Progenitor cell of endocrine pancreas (in vitro differentiated cells): ENCODE data around the gene SUFU. TPM values are rescaled to one million over a fixed set of nuclear protein-coding genes. Genes with fewer than 3 reads are reported as not detected.
A peak's percentile ranks its signal among the peaks of the same experiment; 100 is the strongest.

ENCODE experiments used
- DNase-seq: peaks from one replicate; pipeline ENCODE4 v3.0.0; 2021; ENCODE audit warnings: low spot score; ENCODE audit not compliant: unreplicated experiment
- H3K27ac Mint-ChIP-seq: 2 replicates; pipeline ENCODE4 v1.8.0; 2021; ENCODE audit warnings: mild to moderate bottlenecking, moderate library complexity, mixed read lengths
- H3K27me3 Mint-ChIP-seq: 2 replicates; pipeline ENCODE4 v1.8.0; 2021; ENCODE audit warnings: mixed read lengths
- H3K36me3 Mint-ChIP-seq: 2 replicates; pipeline ENCODE4 v1.8.0; 2022; ENCODE audit warnings: mixed read lengths; ENCODE audit not compliant: insufficient read depth
- H3K4me1 Mint-ChIP-seq: 2 replicates; pipeline ENCODE4 v1.8.0; 2021; ENCODE audit warnings: low read depth, mixed read lengths
- H3K4me3 Mint-ChIP-seq: 2 replicates; pipeline ENCODE4 v1.8.0; 2021; ENCODE audit warnings: low read depth, mild to moderate bottlenecking, moderate library complexity, mixed read lengths
- H3K9me3 Mint-ChIP-seq: 2 replicates; pipeline ENCODE4 v1.8.0; 2021; ENCODE audit warnings: low read depth, mixed read lengths
- total RNA-seq: library from RNA; stranded (reverse); gene quantifications from 2 replicates; pipeline ENCODE4 v1.2.1, GENCODE V29; 2021
- TF ChIP-seq, protein P1 (sequence below): fragments of 200-600 bp; sonication (generic); IDR thresholded peaks from one replicate; pipeline ENCODE4 v1.5.0; 2021; ENCODE audit warnings: antibody characterized with exemption, mild to moderate bottlenecking; ENCODE audit not compliant: unreplicated experiment

The SUFU gene
- total RNA-seq, 1 donor from 2014 or later: 25.8 TPM

DNA sequence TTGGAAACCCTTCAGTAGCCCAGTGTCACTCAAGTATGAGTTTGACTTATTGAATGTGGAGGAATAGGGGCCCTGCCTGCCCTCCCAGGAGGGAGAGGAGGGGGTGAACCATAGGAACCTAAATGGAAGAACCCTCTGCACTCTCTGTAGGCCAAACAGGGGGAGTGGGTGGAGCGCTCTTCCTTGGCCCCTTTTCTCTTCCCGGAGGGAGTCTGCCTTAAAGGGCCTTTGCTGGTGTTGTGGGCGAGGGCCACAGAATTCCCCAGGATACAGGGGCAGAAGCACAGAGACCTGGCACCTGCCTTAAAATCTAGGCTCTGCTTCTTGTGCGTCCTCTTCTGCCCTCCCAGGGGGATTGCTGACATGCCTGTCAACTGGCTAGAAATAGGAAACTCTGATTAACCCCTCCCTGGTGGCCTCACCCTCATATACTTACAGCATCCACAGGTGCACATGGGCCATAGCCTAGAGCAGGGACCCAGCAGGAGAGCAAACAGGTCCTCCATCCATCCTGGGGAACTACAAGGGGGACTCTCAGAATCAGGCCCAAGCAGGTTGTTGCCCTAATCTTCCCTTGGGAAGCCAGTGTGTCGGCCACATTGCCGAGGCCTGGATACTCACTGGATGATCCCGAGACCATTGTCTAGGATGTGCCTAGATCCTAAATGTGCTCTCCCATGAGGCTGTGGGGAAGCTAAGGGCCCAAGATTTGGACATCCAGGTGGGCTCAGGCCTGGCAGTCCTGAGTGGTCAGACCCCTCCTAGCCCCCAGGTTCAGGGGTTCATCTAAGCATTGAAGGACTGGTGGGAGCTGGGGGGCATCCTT is 143.9 kb downstream of the SUFU start:
- H3K4me1 Mint-ChIP-seq: peaks cover 27% of the 10 kb centered on the region
- H3K9me3 Mint-ChIP-seq: no peaks in the 10 kb centered on the region

DNA sequence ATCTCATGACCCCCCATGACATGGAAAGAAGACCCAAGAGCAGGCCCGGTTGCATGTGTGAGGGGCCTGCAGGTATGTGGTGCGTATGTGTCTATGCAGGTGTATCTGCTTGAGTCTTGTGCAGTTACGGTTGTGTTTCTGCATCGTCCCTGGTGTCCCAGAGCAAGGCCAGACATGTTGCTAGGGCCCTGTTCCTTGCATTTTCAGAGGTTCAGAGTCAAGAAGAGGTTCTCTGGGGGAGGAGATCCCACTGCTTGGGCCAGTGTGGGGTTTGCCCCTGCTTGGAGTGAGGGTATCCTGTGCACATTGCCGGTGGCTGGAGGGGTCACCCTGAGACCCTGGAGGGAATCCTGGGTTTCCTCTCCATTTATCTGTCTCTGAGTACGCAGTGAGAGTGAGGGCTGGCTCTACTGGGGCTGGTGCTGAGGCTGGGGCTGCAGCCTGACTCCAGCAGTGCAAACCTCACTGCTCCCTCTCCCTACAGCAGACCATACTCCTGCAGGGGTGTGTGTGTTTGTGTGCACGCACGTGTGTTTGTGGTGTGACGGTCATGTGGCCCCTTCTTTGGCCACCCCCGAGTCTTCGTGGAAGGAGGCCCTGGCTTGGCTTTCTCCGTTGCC is 144.6 kb downstream of the SUFU start:
- H3K27me3 Mint-ChIP-seq: no peaks in the 10 kb centered on the region
- DNase-seq: no peak
- H3K36me3 Mint-ChIP-seq: peaks cover 2% of the 10 kb centered on the region
- TF ChIP-seq, protein P1, sequence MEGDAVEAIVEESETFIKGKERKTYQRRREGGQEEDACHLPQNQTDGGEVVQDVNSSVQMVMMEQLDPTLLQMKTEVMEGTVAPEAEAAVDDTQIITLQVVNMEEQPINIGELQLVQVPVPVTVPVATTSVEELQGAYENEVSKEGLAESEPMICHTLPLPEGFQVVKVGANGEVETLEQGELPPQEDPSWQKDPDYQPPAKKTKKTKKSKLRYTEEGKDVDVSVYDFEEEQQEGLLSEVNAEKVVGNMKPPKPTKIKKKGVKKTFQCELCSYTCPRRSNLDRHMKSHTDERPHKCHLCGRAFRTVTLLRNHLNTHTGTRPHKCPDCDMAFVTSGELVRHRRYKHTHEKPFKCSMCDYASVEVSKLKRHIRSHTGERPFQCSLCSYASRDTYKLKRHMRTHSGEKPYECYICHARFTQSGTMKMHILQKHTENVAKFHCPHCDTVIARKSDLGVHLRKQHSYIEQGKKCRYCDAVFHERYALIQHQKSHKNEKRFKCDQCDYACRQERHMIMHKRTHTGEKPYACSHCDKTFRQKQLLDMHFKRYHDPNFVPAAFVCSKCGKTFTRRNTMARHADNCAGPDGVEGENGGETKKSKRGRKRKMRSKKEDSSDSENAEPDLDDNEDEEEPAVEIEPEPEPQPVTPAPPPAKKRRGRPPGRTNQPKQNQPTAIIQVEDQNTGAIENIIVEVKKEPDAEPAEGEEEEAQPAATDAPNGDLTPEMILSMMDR: no peak
- H3K9me3 Mint-ChIP-seq: no peaks in the 10 kb centered on the region
- H3K4me1 Mint-ChIP-seq: peaks cover 27% of the 10 kb centered on the region
- H3K4me3 Mint-ChIP-seq: no peak overlapping the region
- peak overlapping the region; percentile 59 for H3K27ac Mint-ChIP-seq

More for the DNA sequence above, 143.9 kb downstream of the SUFU start:
- TF ChIP-seq, protein P1: no peak
- H3K4me3 Mint-ChIP-seq: peak overlapping the region; percentile 94
- H3K27ac Mint-ChIP-seq: no peak overlapping the region
- DNase-seq: no peak
- H3K27me3 Mint-ChIP-seq: no peaks in the 10 kb centered on the region
- no peaks in the 10 kb centered on the region for H3K36me3 Mint-ChIP-seq

DNA sequence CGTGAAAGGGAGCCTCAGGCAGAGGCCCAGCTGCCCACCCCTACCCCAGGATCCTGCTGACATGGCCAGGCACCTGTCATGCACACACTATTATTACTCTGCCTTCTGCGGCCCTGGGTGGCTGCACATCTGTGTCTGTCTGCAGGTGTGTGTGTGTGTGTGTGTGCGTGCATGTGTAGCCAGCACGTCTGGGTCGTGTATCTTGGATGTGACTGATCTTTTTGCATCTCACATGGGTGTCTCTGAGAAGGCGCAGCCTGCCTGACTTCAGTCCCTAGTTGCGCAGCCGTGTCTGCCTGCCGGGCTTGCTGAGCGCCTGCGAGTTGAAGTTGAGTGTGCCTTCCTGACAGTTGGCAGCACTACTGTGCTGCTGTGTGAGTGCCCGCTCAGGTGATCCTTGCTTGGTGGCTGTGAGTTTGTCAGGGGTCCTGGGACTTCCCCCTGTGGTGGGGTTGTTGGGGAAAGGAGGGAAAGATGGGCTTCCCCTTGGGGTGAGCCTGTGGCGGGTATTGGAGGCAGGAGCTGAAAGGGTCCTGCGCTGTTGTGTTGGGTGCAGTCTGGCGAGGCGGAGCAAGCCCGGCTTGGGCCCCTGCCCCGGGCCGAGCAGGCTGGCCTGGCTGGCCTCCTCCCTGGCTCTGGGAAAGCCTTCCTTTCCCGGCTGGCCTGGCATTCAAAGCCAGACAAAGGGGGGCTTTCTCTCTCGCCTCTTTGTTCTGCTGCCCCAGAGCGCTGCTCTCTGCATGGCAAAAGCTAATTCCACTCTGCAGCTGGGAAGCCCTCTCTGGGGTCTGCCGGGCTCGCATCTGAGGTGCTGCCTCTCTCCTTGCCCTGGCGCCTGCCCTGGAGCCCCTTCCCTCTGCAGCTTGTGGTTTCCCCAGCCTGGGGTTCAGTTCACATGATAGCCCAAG is 145.4 kb downstream of the SUFU start:
- no peaks in the 10 kb centered on the region for H3K27me3 Mint-ChIP-seq
- no peak overlapping the region for H3K4me3 Mint-ChIP-seq
- DNase-seq: no peak
- H3K4me1 Mint-ChIP-seq: peaks cover 27% of the 10 kb centered on the region
- peak overlapping the region; percentile 59 for H3K27ac Mint-ChIP-seq
- peaks cover 4% of the 10 kb centered on the region for H3K36me3 Mint-ChIP-seq
- TF ChIP-seq, protein P1: no peak
- no peaks in the 10 kb centered on the region for H3K9me3 Mint-ChIP-seq

DNA sequence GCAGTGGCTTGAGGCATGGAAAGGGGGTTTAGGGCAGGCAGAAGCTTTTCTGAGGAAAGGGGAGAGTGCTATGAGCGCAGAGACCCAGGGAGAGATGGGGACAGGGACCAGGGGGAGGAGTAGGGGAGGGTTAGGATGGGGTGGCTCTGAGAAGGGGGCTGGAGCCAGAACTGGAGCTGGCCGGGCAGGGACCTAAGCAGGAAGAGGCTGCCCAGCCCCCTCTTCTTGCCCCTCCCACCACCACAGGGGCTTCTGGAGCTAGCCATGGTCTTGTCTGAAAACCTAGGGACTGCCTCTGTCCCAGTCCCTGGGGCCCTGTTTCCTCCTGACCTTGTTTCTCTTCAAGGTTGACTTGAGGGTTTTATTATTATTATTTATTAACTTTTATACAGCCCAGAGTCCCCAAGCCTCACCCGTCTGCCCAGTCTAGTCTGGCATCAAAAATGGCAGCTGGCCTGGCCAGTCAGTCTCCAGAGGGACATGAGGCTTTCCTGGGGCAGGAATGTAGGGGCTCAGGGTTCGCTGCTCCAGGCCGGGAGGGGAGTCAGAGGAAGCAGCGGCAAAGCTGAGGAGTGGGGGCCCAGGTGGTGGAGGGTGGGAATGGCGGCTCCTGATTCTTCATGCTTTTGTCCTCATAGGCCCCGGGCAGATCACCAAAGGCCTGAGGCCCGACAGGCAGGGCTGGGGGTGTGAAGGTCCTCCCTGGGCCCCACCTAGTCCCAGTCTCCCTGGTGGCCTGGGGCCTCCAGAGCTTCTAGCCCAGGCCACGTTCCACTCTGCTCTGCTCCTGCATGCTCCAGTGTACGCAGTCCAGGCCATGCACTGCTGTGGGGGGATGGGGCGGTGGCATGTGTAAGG is 146.3 kb downstream of the SUFU start:
- H3K36me3 Mint-ChIP-seq: peaks cover 4% of the 10 kb centered on the region
- TF ChIP-seq, protein P1: no peak
- H3K27ac Mint-ChIP-seq: peak overlapping the region; percentile 74
- DNase-seq: no peak
- peaks cover 25% of the 10 kb centered on the region for H3K4me1 Mint-ChIP-seq
- no peaks in the 10 kb centered on the region for H3K9me3 Mint-ChIP-seq
- H3K27me3 Mint-ChIP-seq: no peaks in the 10 kb centered on the region
- H3K4me3 Mint-ChIP-seq: no peak overlapping the region
